22Rv1 (cell line): ENCODE data around the gene ZEB1.

ENCODE experiments used
- ZFX ChIP-seq: fragments of 450-650 bp; IDR thresholded peaks from 2 replicates; pipeline ENCODE4 v1.6.1; 2017; ENCODE audit warnings: antibody characterized with exemption, borderline replicate concordance
- TF ChIP-seq, protein P1 (sequence below): fragments of 450-650 bp; IDR thresholded peaks from 2 replicates; pipeline ENCODE4 v1.5.1; 2017; ENCODE audit warnings: mild to moderate bottlenecking

DNA sequence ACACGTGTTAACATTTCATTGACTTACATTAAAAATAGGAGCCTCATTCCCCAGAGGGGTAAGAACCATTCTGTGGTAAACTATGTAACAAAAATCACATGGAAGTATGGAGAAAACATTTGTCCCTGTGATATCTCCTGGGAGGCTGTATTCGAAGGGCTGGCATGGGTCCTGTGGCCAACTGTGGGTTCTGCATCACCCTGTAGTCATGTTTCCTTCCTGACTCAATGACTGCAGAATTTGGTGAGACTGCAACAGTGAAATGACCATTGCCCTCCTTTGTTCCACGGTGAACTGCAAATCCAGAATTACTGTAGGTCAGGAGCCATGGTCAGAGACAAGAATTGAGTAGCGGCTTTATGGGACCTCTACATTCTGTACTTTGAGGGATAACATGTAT lies 3.6 kb upstream of the ZEB1 start:
- TF ChIP-seq, protein P1, sequence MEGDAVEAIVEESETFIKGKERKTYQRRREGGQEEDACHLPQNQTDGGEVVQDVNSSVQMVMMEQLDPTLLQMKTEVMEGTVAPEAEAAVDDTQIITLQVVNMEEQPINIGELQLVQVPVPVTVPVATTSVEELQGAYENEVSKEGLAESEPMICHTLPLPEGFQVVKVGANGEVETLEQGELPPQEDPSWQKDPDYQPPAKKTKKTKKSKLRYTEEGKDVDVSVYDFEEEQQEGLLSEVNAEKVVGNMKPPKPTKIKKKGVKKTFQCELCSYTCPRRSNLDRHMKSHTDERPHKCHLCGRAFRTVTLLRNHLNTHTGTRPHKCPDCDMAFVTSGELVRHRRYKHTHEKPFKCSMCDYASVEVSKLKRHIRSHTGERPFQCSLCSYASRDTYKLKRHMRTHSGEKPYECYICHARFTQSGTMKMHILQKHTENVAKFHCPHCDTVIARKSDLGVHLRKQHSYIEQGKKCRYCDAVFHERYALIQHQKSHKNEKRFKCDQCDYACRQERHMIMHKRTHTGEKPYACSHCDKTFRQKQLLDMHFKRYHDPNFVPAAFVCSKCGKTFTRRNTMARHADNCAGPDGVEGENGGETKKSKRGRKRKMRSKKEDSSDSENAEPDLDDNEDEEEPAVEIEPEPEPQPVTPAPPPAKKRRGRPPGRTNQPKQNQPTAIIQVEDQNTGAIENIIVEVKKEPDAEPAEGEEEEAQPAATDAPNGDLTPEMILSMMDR, result no peak
- no peak for TF ChIP-seq ZFX
